NCI-H2081 treated with DMSO at 0.1 percent for 48 hours (cell line): Measurements from ENCODE around the gene PDE4B.
"Not testable (repeated sequence)": the region's sequence is repeated elsewhere in the genome, so short reads cannot be mapped to it uniquely, and the experiment has no call there.

ENCODE experiments used
- DNase-seq: peaks from one replicate; lab custom pipeline; 2025; lab: John Stamatoyannopoulos, UW

Gene PDE4B

GRCh38 chr1:66311628-66312027, 518.9 kb downstream of the PDE4B start:
- DNase-seq: no peak

DNA sequence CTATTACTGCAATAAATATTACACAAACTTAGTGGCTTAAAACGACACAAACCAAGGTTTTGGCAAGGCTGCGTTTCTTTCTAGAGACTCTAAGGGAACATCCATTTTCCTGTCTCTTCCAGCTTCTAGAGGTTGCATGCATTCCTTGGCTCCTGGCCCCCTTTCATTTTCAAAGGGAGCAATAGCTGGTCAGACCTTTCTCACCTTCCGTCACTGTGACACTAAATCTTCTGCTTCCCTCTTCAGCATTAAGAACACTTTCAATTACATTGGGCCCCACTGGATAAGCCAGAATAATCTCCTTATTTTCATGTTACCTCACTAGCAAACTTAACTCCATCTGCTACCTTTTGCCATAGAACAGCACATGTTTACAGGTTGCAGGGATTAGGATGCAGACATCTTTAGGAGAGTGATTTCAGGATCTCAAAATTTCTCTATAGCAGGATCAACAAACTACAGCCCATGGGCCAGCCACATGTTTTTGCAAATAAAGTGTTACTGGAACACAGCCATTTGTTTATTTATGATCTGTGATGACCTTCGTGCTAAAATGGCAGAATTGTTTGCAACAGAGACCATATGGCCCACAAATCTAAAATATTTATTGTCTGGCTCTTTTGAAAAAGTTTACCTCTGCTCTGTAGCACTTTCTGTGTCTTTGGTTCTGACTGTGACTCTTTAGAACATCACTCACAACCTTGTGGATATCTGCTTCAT, 519.7 kb downstream of the PDE4B start:
- no peak for DNase-seq

DNA sequence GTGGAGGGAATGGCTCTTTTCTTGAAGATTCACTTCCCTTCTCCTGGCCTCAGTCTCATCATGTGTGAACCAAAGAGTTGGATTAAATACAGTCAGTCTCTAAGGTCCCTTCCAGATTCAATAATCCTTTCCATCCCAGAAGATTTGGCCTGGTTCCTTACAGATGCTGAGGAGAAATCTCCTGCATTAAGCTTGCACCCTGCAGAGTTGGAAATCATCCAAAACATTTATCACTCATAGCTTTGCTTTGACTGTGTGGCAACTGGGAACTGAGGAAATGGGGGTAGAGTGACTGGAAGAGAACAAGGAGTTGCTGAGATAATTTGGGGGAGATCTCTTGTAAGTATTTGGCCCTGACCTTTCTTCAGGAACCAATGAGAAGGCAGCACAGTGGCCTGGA, 520.7 kb downstream of the PDE4B start:
- no peak for DNase-seq

DNA sequence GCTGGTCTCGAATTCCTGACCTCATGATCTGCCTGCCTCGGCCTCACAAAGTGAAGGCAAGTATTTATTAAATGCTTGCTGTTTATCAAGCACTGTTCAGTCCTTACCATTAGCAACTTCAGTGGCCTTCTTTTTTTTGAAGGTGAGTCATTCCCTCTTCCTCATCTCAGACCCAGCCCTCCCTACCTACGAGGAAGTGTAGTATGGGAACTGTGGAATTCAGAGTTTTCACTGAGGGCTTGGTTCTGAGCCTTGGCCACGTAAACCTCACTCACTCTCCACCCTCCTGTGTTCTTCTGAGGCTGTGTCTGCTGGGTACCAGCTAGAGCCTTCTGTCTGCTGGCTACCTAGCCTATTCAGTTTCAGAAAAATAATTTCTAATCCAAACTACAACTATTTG, 523.0 kb downstream of the PDE4B start:
- DNase-seq: no peak

DNA sequence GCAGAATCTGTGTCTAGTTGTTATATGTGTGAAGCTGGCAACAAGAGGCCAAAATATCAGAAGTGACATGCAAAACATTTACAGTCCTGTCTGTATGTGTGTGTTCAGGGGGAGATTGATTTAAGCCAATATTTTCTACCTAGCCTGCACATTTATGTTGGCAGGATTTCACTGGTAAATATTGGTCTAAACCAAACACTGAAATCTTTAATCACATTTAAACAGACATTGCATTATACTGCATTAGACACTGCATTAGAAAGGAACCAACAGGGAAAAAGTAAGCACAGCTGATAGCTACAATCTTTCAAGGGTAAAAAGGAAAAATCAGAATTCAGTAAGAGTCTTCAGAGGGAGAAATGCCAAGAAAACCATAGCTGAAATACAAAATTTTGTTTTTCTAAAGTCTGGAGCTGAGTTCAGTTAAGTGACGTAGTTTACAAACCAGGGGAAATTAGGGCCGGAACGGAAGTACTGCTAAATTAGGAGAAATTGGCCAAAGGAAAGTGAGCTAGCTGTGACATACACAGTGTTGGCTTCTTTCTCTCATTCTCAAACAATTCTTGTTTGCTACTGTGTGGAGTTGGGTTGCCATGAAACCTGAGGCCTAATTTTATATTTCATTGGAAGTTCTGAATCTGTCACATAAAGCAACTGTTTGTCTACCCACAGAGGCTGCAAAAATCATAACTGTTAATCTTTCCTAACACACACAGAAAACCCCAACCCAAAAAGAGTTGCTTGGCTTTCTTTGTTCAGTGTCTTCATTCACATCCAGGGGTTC, 524.0 kb downstream of the PDE4B start:
- DNase-seq: peak; percentile 52

- no peak for DNase-seq
Measured at GRCh38 chr1:66317248-66317515, 524.5 kb downstream of the PDE4B start.

DNA sequence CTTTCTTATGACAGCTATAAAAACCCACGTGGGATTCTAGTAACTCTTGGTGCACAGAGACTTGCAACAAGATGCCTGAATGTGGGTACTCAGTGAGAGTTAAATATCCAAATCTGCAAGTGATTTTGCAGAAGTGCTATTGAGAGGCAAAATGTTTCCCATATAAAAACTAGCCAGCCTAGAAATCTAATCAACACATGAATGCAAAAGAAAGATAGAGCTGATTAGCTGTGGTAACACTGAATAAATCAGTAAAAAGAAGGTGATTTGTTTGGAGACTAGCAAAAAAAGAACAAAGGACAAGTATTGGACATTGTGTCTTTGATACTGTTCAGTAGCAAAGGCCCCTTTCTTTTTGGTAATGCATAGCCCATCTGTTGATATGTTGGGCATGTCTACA, 527.5 kb downstream of the PDE4B start:
- no peak for DNase-seq

DNA sequence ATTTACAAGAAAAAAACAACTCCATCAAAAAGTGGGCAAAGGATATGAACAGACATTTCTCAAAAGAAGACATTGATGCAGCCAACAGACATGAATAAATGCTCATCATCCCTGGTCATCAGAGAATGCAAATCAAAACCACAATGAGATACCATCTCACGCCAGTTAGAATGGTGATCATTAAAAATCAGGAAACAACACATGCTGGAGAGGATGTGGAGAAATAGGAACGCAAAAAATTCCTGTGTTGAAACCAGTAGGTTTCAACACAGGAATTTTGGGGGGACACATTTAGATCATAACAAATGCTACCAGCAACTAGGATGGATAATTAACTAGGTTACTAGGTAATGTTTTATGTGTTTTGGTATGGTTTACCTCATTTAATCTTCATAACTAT, 529.8 kb downstream of the PDE4B start:
- not testable (repeated sequence) for DNase-seq

GRCh38 chr1:66323958-66324625, 531.4 kb downstream of the PDE4B start:
- no peak for DNase-seq

GRCh38 chr1:66325594-66326380, 533.1 kb downstream of the PDE4B start:
- no peak for DNase-seq

DNA sequence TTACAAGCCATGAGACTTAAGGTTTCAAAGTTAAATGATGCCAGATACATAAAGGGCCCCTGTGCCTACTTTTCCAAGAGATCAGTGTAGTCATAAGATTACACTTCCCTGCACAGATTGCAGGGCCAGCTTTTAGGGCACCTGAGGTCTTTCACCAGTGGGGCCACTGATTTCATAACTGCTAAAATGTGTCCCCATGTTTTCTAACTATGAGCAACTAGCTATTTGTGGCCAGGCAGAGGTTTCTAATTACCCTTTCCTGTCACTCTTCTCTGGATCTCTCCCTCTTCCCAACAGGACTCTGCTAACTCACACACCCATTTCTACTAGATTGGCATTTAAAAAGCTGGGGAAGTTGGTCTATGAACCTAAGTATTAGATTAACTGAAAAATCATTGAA, 534.2 kb downstream of the PDE4B start:
- DNase-seq: no peak

DNA sequence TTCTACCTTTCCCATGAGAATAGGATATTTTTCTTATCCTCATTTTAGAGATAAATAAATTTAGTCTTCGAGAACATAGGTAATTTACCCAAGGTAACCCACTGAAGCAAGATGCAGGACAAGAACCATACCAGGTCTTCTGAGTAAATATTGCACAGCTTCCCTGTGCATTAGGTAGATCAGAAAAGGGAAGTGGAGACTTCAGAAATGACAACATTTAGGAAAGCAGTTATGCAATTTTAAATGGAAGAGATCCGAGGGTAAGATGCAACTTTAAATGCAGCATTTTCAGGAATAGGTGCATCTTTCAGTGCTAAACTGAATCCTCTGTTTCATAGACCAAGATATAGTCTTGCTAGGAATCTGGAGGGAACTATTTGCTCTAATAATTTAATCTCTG, 534.9 kb downstream of the PDE4B start:
- no peak for DNase-seq

- DNase-seq: no peak
Measured at GRCh38 chr1:66328896-66329295, 536.2 kb downstream of the PDE4B start.

GRCh38 chr1:66330722-66331141, 538.0 kb downstream of the PDE4B start:
- no peak for DNase-seq

GRCh38 chr1:66331658-66332547, 539.2 kb downstream of the PDE4B start:
- DNase-seq: no peak

GRCh38 chr1:66332548-66332901, 539.8 kb downstream of the PDE4B start:
- DNase-seq: no peak

- no peak for DNase-seq
Measured at GRCh38 chr1:66333466-66334199, 540.9 kb downstream of the PDE4B start.

DNA sequence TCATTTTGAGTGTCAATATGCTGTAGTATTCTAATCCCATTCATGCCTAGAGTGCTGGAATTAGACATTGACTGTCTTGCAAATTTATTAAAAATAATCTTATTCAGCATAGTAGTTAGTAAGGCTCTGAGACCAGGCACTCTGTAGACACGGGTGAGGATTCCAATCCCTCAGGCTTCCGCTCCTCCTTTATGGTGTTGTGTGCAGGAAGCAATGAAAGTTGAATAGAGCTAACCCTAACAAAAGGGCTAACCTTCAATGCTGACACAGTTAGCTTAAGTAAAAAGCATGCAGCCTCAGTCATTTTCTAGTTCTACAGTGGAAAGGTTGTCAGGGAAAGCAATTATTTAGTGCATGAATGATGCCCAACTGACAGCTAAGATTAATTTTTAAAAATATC, 541.6 kb downstream of the PDE4B start:
- DNase-seq: no peak

DNA sequence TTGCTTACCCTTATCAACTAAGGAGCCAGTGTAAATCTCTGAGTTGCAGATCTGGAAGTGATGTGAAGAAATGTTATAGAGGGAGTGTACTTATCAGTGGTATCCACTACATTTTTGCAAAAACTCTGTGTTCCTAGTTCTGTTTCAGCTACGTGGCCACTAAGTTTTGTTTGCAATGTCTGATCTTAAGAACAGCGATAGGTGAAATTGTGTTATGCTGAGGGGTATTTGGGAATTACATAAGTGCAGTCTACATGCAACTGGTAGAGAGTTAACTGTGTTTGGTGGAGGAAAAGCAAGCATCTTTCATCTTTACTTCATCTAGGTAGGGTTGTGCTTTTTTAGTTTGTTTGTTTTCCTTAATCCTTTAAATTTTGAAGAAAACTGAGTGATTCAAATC, 542.4 kb downstream of the PDE4B start:
- DNase-seq: no peak

- no peak for DNase-seq
Measured at GRCh38 chr1:66335859-66336640, 543.4 kb downstream of the PDE4B start.
